ENCODE data around the gene TOP1.

TOP1 gene

GRCh38 chr20:41081276-41081814, 52.7 kb downstream of the TOP1 start:
- FAIRE-seq (no peak), DNase-seq (ENCODE audit: insufficient read length, low spot score) (no peak)

GRCh38 chr20:41082306-41082705, 53.7 kb downstream of the TOP1 start:
- DNase-seq (ENCODE audit: insufficient read length, low spot score) (no peak), FAIRE-seq (no peak)
- no peak for TF ChIP-seq CTCF (IDR thresholded peaks at IDR 0.05; ENCODE audit: insufficient read depth, missing control alignments)

More at GRCh38 chr20:41081276-41081814, 52.7 kb downstream of the TOP1 start:
- TF ChIP-seq CTCF (IDR thresholded peaks at IDR 0.05; ENCODE audit: insufficient read depth, missing control alignments): no peak

GRCh38 chr20:41085606-41086005, 57.0 kb downstream of the TOP1 start:
- no peak for DNase-seq (ENCODE audit: insufficient read length, low spot score)
- FAIRE-seq: no peak
- no peak for TF ChIP-seq CTCF (IDR thresholded peaks at IDR 0.05; ENCODE audit: insufficient read depth, missing control alignments)

- TF ChIP-seq CTCF (IDR thresholded peaks at IDR 0.05; ENCODE audit: insufficient read depth, missing control alignments): no peak
- FAIRE-seq (no peak), DNase-seq (ENCODE audit: insufficient read length, low spot score) (no peak)
Measured at GRCh38 chr20:41086402-41087324, 58.0 kb downstream of the TOP1 start.

- FAIRE-seq (no peak), DNase-seq (ENCODE audit: insufficient read length, low spot score) (no peak)
- no peak for TF ChIP-seq CTCF (IDR thresholded peaks at IDR 0.05; ENCODE audit: insufficient read depth, missing control alignments)
Measured at GRCh38 chr20:41087325-41087685, 58.7 kb downstream of the TOP1 start.

GRCh38 chr20:41087777-41088176, 59.2 kb downstream of the TOP1 start:
- TF ChIP-seq CTCF (IDR thresholded peaks at IDR 0.05; ENCODE audit: insufficient read depth, missing control alignments): no peak
- DNase-seq (ENCODE audit: insufficient read length, low spot score) (no peak), FAIRE-seq (no peak)

- DNase-seq (ENCODE audit: insufficient read length, low spot score): no peak
- TF ChIP-seq CTCF (IDR thresholded peaks at IDR 0.05; ENCODE audit: insufficient read depth, missing control alignments): no peak
- FAIRE-seq: no peak
Measured at GRCh38 chr20:41089555-41089954, 60.9 kb downstream of the TOP1 start.

Data from D721Med (cell line).